OCI-LY3 (cell line): ENCODE measurements around the gene ZBTB26.
A peak's percentile ranks its signal among the peaks of the same experiment; 100 is the strongest.
"Not testable (repeated sequence)": the region's sequence is repeated elsewhere in the genome, so short reads cannot be mapped to it uniquely, and the experiment has no call there.

ENCODE experiments used
- H2AFZ ChIP-seq: fragments of 200-600, 300-600 bp; shearing (Covaris generic); 2 replicates; pipeline ENCODE4 v1.6.0; 2014; ENCODE audit warnings: antibody characterized with exemption, low read depth, low read length
- H3K27ac ChIP-seq: fragments of 200-600, 300-600 bp; sonication (generic); 2 replicates; pipeline ENCODE4 v1.5.1; 2014; ENCODE audit warnings: mild to moderate bottlenecking, low read length, moderate library complexity, mixed read lengths
- H3K27me3 ChIP-seq: fragments of 200-600, 300-600 bp; sonication (generic); 2 replicates; pipeline ENCODE4 v1.6.1; 2014; ENCODE audit warnings: low read depth, low read length, mixed read lengths
- H3K36me3 ChIP-seq: fragments of 200-600, 300-600 bp; sonication (generic); replicated peaks from 2 replicates; pipeline ENCODE3; 2014; ENCODE audit warnings: low read depth, low read length, mixed read lengths
- H3K4me1 ChIP-seq: fragments of 300-600, 200-600 bp; sonication (generic); 2 replicates; pipeline ENCODE4 v1.6.1; 2014; ENCODE audit warnings: low read length, mixed read lengths
- H3K4me2 ChIP-seq: fragments of 200-600, 300-600 bp; sonication (generic); 2 replicates; pipeline ENCODE4 v1.6.1; 2014; ENCODE audit warnings: low read length, mixed read lengths
- H3K4me3 ChIP-seq: fragments of 300-600, 200-600 bp; sonication (generic); 2 replicates; pipeline ENCODE4 v1.5.1; 2014; ENCODE audit warnings: antibody characterized with exemption, mild to moderate bottlenecking, low read length, moderate library complexity
- H3K79me2 ChIP-seq: fragments of 300-600, 200-600 bp; shearing (Covaris generic); 2 replicates; pipeline ENCODE4 v1.6.1; 2014; ENCODE audit warnings: mild to moderate bottlenecking, low read length, mixed read lengths
- H3K9ac ChIP-seq: fragments of 300-600, 200-600 bp; shearing (Covaris generic); 2 replicates; pipeline ENCODE4 v1.6.0; 2014; ENCODE audit warnings: mild to moderate bottlenecking, low read length, moderate library complexity
- H3K9me3 ChIP-seq: fragments of 200-600, 300-600 bp; shearing (Covaris generic); 2 replicates; pipeline ENCODE4 v1.6.1; 2014; ENCODE audit warnings: low read length, mixed read lengths; ENCODE audit not compliant: insufficient read depth
- H4K20me1 ChIP-seq: fragments of 200-600, 300-600 bp; sonication (generic); 2 replicates; pipeline ENCODE4 v1.6.1; 2016; ENCODE audit warnings: low read length, mixed read lengths; ENCODE audit not compliant: insufficient read depth
- EZH2phosphoT487 ChIP-seq: fragments of 200-600 bp; shearing (Covaris generic); IDR thresholded peaks from 2 replicates; pipeline ENCODE4 v1.6.1; 2018; ENCODE audit warnings: antibody characterized with exemption, mixed run types, low read depth
- TF ChIP-seq, protein P1 (sequence below): fragments of 200-600, 300-600 bp; sonication (generic); IDR thresholded peaks from 2 replicates; pipeline ENCODE4 v1.5.1; 2014; ENCODE audit warnings: antibody characterized with exemption, low read length, low read depth

ZBTB26 gene

DNA sequence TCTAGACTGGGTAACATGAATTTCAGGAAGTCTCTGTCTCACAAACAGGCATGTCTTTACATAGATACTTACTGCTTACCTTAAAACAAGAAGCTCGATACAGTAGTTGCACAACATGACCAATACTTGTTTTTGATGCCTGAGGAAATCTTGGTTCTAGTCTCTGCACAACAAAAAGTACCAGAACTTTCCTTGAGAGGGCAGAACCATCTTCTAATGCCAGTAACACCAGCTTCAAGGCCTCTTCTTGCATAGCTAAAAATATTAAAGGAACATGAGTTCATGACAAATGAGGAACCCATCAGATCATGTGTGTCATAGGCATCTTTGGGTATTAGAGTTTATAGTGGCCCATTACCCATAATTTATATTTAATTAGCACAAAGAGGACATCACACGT is 48.2 kb downstream of the ZBTB26 start:
- no peaks in the 10 kb centered on the region for H3K79me2 ChIP-seq
- TF ChIP-seq EZH2phosphoT487: no peak
- no peaks in the 10 kb centered on the region for H3K4me1 ChIP-seq
- no peaks in the 10 kb centered on the region for H3K9me3 ChIP-seq
- H3K4me3 ChIP-seq: no peak overlapping the region
- H3K36me3 ChIP-seq: peaks cover 40% of the 10 kb centered on the region
- no peaks in the 10 kb centered on the region for H4K20me1 ChIP-seq
- H3K27ac ChIP-seq: no peak overlapping the region
- no peak overlapping the region for H2AFZ ChIP-seq
- H3K9ac ChIP-seq: no peak overlapping the region
- no peak overlapping the region for H3K4me2 ChIP-seq
- H3K27me3 ChIP-seq: no peaks in the 10 kb centered on the region

DNA sequence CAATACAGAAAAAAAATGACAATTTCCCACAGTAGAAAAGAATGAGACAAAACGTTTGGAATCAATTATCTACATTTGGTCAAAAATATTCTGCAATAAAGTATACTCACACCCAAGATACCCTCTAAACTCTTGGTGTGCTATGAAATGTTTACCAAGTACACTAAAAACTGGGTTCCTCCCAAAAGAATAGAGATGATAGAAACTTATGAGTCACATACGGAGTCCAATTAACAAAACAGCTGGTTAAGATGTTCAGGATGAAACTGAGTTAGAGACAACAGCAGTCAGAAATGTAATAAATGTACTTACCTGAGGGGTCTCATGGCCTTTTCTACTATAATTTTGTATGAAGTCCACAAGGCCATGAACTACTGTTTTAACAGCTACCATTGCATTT is 51.9 kb downstream of the ZBTB26 start:
- Histone ChIP-seq H2AFZ (no peak overlapping the region), H3K4me1 (peaks cover 12% of the 10 kb centered on the region), H3K9me3 (no peaks in the 10 kb centered on the region), H3K27me3 (no peaks in the 10 kb centered on the region), H3K4me2 (no peak overlapping the region), H3K36me3 (peaks cover 55% of the 10 kb centered on the region), H4K20me1 (no peaks in the 10 kb centered on the region; the same call in 1 of the 2 replicates), H3K9ac (no peak overlapping the region), H3K4me3 (no peak overlapping the region), H3K79me2 (no peaks in the 10 kb centered on the region), H3K27ac (no peak overlapping the region)
- TF ChIP-seq EZH2phosphoT487: no peak
- TF ChIP-seq, protein P1, sequence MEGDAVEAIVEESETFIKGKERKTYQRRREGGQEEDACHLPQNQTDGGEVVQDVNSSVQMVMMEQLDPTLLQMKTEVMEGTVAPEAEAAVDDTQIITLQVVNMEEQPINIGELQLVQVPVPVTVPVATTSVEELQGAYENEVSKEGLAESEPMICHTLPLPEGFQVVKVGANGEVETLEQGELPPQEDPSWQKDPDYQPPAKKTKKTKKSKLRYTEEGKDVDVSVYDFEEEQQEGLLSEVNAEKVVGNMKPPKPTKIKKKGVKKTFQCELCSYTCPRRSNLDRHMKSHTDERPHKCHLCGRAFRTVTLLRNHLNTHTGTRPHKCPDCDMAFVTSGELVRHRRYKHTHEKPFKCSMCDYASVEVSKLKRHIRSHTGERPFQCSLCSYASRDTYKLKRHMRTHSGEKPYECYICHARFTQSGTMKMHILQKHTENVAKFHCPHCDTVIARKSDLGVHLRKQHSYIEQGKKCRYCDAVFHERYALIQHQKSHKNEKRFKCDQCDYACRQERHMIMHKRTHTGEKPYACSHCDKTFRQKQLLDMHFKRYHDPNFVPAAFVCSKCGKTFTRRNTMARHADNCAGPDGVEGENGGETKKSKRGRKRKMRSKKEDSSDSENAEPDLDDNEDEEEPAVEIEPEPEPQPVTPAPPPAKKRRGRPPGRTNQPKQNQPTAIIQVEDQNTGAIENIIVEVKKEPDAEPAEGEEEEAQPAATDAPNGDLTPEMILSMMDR: no peak

DNA sequence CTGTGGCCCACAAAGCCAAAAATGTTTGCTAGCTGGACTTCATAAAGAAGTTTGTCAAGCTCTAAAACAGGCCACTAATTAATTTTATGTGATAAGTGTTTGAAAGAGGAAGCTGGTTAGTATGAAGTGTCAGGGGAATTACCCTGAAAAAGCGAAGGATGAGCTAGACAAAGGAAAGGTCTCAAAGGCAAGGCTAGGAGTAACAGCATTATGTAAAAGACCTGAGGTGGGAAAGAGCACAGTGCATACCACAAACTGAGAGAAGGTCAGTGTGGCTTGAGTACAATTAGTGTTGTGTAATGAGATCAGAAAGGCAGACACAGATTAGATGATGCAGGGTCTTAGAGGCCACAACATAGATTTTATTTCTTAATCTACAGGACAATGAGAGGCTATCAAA is 55.8 kb downstream of the ZBTB26 start:
- TF ChIP-seq, protein P1: no peak
- no peak for TF ChIP-seq EZH2phosphoT487
- Histone ChIP-seq H3K79me2 (no peaks in the 10 kb centered on the region), H2AFZ (no peak overlapping the region), H3K4me3 (no peak overlapping the region), H3K4me2 (peak overlapping the region; percentile 38), H3K27ac (peak overlapping the region; percentile 12; the same call in 1 of the 2 replicates), H3K9me3 (no peaks in the 10 kb centered on the region), H3K27me3 (no peaks in the 10 kb centered on the region), H4K20me1 (no peaks in the 10 kb centered on the region; the same call in 1 of the 2 replicates), H3K4me1 (peaks cover 12% of the 10 kb centered on the region), H3K36me3 (peaks cover 51% of the 10 kb centered on the region), H3K9ac (no peak overlapping the region)

DNA sequence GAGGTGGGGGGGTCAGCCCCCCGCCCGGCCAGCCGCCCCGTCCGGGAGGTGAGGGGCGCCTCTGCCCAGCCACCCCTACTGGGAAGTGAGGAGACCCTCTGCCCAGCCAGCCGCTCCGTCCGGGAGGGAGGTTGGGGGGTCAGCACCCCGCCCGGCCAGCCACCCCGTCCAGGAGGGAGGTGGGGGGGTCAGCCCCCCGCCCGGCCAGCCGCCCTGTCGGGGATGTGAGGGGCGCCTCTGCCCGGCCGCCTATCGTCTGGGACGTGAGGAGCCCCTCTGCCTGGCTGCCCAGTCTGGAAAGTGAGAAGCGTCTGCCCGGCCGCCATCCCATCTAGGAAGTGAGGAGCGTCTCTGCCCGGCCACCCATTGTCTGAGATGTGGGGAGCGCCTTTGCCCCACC is 64.0 kb downstream of the ZBTB26 start:
- not testable (repeated sequence) for H3K27ac ChIP-seq, H3K79me2 ChIP-seq, H3K9ac ChIP-seq, H3K9me3 ChIP-seq, H3K27me3 ChIP-seq, H2AFZ ChIP-seq, H3K4me2 ChIP-seq, H3K4me3 ChIP-seq, H3K4me1 ChIP-seq, H4K20me1 ChIP-seq
- H3K36me3 ChIP-seq: peaks cover 29% of the 10 kb centered on the region

DNA sequence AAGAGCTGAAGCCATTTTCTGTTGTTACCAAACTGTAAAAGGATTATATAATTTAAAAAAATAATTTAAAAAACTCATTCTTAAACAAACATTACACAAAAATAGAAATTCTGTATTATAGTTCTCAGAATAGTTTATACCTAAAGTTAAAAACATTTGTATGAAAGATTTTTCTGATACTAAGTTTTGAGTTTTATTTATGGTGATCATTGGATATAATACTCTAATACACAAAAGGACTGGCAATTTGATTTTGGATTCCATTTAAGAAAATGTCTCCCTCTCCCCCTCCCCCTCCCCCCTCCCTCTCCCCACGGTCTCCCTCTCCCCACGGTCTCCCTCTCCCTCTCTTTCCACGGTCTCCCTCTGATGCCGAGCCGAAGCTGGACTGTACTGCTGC is 65.2 kb downstream of the ZBTB26 start:
- Histone ChIP-seq H3K36me3 (peaks cover 30% of the 10 kb centered on the region), H3K27ac (no peak overlapping the region), H3K79me2 (no peaks in the 10 kb centered on the region)

More for the DNA sequence above, 65.2 kb downstream of the ZBTB26 start:
- peaks cover 7% of the 10 kb centered on the region for H3K4me1 ChIP-seq
- no peaks in the 10 kb centered on the region for H3K27me3 ChIP-seq
- TF ChIP-seq, protein P1: no peak
- TF ChIP-seq EZH2phosphoT487: no peak
- no peak overlapping the region for H3K4me3 ChIP-seq
- H3K9ac ChIP-seq: no peak overlapping the region
- no peak overlapping the region for H3K4me2 ChIP-seq
- H2AFZ ChIP-seq: no peak overlapping the region
- H4K20me1 ChIP-seq: no peaks in the 10 kb centered on the region
- no peaks in the 10 kb centered on the region for H3K9me3 ChIP-seq
